ENCODE measurements around the gene SHMT1.
"Not testable (repeated sequence)": the region's sequence is repeated elsewhere in the genome, so short reads cannot be mapped to it uniquely, and the experiment has no call there.

The SHMT1 gene

DNA sequence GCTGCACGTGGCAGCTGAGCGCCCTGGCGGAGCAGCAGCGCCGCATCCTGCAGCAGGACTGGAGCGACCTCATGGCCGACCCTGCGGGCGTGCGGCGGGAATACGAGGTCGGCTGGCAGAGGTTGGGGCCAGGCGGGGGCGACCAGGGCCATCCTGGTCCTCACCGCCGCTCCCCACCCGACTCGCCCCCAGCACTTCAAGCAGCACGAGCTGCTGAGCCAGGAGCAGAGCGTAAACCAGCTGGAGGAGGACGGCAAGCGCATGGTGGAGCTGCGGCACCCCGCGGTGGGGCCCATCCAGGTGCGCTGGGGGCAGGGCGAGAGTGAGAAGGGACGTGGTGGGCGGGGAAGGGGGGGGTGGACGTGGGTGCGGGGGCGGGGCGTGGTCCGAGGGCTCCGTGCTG lies 19.7 kb upstream of the SHMT1 start:
- ATAC-seq = not testable (repeated sequence)

DNA sequence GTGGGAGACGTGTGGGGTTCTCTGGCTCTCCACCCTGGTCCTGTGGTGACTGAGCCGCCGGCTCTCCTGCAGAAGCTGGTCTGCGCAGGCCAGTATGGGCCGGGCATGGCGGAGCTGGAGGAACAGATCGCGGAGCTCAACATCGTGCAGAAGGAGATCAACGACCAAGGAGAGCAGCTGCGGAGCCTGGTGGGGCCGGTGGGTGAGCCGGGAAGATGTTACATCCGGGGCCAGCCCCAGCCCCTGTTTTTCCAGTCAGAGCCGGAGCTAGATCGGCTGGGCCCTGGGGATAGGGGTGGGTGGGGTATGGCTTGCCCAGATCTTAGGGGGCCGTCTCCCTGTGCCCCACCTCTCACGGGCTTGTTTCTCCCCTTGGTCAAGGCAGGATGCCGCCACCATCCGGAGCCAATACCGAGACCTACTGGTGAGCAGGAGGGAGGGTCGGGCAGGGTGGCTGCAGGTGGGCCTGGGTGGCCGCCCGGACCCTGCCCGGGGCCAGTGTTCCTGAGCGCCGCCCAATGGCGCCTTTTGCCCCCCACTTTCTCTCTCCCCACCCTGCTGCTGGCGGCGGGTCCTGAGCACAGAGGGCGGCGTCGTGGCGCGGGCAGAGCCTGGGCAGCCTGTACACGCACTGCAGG lies 19.2 kb upstream of the SHMT1 start:
- ATAC-seq = no peak
- TF ChIP-seq, protein P1, sequence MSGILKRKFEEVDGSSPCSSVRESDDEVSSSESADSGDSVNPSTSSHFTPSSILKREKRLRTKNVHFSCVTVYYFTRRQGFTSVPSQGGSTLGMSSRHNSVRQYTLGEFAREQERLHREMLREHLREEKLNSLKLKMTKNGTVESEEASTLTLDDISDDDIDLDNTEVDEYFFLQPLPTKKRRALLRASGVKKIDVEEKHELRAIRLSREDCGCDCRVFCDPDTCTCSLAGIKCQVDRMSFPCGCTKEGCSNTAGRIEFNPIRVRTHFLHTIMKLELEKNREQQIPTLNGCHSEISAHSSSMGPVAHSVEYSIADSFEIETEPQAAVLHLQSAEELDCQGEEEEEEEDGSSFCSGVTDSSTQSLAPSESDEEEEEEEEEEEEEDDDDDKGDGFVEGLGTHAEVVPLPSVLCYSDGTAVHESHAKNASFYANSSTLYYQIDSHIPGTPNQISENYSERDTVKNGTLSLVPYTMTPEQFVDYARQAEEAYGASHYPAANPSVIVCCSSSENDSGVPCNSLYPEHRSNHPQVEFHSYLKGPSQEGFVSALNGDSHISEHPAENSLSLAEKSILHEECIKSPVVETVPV (CRISPR knock-in tag; IDR thresholded peaks at IDR 0.05) = no peak
- no peak for TF ChIP-seq PPARA (CRISPR knock-in tag; IDR thresholded peaks at IDR 0.05; ENCODE audit: borderline replicate concordance)
- TF ChIP-seq, protein P2, sequence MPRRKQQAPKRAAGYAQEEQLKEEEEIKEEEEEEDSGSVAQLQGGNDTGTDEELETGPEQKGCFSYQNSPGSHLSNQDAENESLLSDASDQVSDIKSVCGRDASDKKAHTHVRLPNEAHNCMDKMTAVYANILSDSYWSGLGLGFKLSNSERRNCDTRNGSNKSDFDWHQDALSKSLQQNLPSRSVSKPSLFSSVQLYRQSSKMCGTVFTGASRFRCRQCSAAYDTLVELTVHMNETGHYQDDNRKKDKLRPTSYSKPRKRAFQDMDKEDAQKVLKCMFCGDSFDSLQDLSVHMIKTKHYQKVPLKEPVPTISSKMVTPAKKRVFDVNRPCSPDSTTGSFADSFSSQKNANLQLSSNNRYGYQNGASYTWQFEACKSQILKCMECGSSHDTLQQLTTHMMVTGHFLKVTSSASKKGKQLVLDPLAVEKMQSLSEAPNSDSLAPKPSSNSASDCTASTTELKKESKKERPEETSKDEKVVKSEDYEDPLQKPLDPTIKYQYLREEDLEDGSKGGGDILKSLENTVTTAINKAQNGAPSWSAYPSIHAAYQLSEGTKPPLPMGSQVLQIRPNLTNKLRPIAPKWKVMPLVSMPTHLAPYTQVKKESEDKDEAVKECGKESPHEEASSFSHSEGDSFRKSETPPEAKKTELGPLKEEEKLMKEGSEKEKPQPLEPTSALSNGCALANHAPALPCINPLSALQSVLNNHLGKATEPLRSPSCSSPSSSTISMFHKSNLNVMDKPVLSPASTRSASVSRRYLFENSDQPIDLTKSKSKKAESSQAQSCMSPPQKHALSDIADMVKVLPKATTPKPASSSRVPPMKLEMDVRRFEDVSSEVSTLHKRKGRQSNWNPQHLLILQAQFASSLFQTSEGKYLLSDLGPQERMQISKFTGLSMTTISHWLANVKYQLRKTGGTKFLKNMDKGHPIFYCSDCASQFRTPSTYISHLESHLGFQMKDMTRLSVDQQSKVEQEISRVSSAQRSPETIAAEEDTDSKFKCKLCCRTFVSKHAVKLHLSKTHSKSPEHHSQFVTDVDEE (CRISPR knock-in tag; IDR thresholded peaks at IDR 0.05) = no peak
- TF ChIP-seq RARB (CRISPR knock-in tag; IDR thresholded peaks at IDR 0.05) = no peak
- TF ChIP-seq ZFP3 (CRISPR knock-in tag; IDR thresholded peaks at IDR 0.05) = no peak
- TF ChIP-seq ZNF8 (CRISPR knock-in tag; IDR thresholded peaks at IDR 0.05) = no peak
- TF ChIP-seq BACH2 (CRISPR knock-in tag; IDR thresholded peaks at IDR 0.05; ENCODE audit: borderline replicate concordance) = no peak
- TF ChIP-seq OSR1 (CRISPR knock-in tag; IDR thresholded peaks at IDR 0.05) = no peak
- TF ChIP-seq ISL1 (CRISPR knock-in tag; IDR thresholded peaks at IDR 0.05) = no peak
- no peak for TF ChIP-seq ZC3H10 (CRISPR knock-in tag; IDR thresholded peaks at IDR 0.05)
- TF ChIP-seq, protein P3, sequence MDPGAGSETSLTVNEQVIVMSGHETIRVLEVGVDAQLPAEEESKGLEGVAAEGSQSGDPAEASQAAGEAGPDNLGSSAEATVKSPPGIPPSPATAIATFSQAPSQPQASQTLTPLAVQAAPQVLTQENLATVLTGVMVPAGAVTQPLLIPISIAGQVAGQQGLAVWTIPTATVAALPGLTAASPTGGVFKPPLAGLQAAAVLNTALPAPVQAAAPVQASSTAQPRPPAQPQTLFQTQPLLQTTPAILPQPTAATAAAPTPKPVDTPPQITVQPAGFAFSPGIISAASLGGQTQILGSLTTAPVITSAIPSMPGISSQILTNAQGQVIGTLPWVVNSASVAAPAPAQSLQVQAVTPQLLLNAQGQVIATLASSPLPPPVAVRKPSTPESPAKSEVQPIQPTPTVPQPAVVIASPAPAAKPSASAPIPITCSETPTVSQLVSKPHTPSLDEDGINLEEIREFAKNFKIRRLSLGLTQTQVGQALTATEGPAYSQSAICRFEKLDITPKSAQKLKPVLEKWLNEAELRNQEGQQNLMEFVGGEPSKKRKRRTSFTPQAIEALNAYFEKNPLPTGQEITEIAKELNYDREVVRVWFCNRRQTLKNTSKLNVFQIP (CRISPR knock-in tag; IDR thresholded peaks at IDR 0.05; ENCODE audit: borderline replicate concordance, low read depth) = no peak

GRCh38 chr17:18381953-18382245 lies 18.5 kb upstream of the SHMT1 start:
- TF ChIP-seq ESRRG (CRISPR knock-in tag; IDR thresholded peaks at IDR 0.05) (no peak), TOX (CRISPR knock-in tag; IDR thresholded peaks at IDR 0.05; ENCODE audit: borderline replicate concordance) (no peak), CREB5 (CRISPR knock-in tag; IDR thresholded peaks at IDR 0.05; ENCODE audit: low read depth) (no peak), ARNTL (CRISPR knock-in tag; IDR thresholded peaks at IDR 0.05; ENCODE audit: borderline replicate concordance, low read depth) (no peak), ZNF565 (CRISPR knock-in tag; conservative IDR thresholded peaks at IDR 0.05; ENCODE audit: low read depth) (no peak)
- TF ChIP-seq, protein P1 (CRISPR knock-in tag; IDR thresholded peaks at IDR 0.05) = no peak
- ATAC-seq = no peak

- ATAC-seq = no peak; the same call in 2 of the 3 replicates
- TF ChIP-seq RARB (CRISPR knock-in tag; IDR thresholded peaks at IDR 0.05) (no peak), PATZ1 (CRISPR knock-in tag; IDR thresholded peaks at IDR 0.05; ENCODE audit: borderline replicate concordance) (no peak), SNAI2 (CRISPR knock-in tag; IDR thresholded peaks at IDR 0.05) (no peak), ZFP3 (CRISPR knock-in tag; IDR thresholded peaks at IDR 0.05) (no peak), ESRRG (CRISPR knock-in tag; IDR thresholded peaks at IDR 0.05) (no peak), TOX (CRISPR knock-in tag; IDR thresholded peaks at IDR 0.05; ENCODE audit: borderline replicate concordance) (no peak), OSR1 (CRISPR knock-in tag; IDR thresholded peaks at IDR 0.05) (no peak)
- TF ChIP-seq, protein P2 (CRISPR knock-in tag; IDR thresholded peaks at IDR 0.05) = no peak
- TF ChIP-seq, protein P1 (CRISPR knock-in tag; IDR thresholded peaks at IDR 0.05) = no peak
These were observed 18.0 kb upstream of the SHMT1 start for GRCh38 chr17:18381158-18381952.

Data from SK-N-SH treated with all-trans-retinoic acid at 6 μM for 48 hours (cell line).